Activated T-cell treated with anti-CD3 and anti-CD28 coated beads for 48 hours (primary cell): ENCODE measurements around the gene C16orf90.
"Not testable (repeated sequence)": the region's sequence is repeated elsewhere in the genome, so short reads cannot be mapped to it uniquely, and the experiment has no call there.

Experiments
- DNase-seq: peaks from one replicate; pipeline ENCODE4 v3.0.0-alpha.2; 2020; ENCODE audit warnings: low read depth

Gene C16orf90

DNA sequence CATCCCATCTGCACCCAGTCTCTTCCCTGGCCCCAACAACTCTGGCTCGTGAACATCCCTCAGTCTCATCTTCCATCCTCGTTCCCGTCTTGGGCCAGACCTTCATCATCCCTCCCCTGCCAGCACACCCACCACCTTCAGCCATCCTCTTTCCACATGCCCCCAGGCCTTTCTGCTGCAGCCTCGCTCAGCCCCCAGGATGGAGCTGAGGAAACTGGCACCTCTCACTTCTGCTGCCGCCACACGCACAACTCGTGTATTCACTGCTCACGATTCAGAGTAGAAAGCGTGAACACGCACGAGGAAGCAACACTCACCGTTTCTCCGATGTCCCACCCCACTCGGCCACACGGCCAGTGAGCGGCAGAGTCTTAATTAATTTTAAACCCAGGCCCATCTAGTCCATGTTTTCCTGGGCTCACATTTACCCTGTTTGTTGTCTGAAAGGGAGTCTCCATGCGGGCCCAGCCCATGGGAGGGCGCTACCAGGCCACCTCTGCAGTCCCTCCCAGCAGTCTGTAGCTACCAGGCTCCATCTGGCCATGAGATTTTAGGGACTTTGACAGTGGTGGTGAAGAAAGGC, 12.5 kb downstream of the C16orf90 start:
- DNase-seq = no peak

- no peak for DNase-seq
Observed at GRCh38 chr16:3481696-3482658, 13.3 kb downstream of the C16orf90 start.

DNA sequence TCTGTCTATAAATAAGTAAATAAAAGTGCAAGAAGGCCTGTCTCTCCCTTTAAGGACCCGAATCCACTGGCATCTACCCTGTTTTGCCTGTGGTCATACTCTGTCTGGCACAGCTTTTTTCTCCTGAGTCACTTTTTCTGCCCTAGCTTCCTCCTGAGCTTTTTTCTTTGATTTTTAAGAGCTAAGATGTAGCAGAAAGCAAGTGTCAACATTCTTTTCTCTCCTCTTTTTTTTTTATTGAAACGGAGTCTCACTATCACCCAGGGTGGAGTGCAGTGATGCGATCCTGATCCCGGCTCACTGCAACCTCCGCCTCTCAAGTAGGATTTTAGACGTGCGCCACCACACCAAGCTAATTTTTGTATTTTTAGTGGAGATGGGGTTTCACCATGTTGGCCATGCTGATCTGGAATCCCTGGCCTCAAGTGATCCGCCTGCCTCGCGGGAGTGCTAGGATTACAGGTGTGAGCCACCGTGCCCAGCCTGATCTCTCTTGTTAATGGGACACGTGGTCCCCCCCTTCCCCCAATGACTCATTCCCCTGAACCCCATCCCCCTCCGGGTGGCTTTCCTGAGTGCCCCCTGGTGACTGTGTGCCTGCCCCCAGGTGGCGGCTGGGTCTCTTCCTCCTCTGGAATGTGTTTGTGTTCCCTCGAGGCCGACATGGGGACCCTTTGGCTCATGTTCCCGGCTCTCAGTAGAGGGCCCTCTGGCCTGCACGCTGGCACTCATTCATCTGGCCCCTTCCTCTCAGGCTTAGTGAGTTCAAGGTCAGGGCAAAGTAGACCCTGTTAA, 14.2 kb downstream of the C16orf90 start:
- DNase-seq = no peak

GRCh38 chr16:3479654-3480216, 15.6 kb downstream of the C16orf90 start:
- DNase-seq = no peak

GRCh38 chr16:3478242-3478925, 16.9 kb downstream of the C16orf90 start:
- DNase-seq = no peak

DNA sequence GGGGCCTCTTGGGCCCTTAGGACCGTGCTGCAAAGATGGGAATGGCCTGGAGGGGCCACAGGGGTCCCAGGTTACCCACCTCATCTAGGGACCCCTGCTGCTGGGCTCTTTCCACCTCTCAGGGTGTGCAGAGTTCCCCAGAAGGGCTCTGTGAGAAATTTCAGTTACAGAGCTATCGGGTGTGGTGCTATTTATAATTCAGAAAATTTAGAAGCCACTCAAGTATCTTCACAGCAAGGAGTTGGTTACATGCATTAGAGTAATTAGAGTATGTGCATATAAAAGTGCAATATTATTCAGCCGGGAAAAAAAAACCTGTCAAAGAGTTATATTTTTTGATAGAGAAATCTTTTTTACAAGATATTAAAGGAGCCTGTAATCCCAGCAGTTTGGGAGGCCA, 18.9 kb downstream of the C16orf90 start:
- no peak for DNase-seq

GRCh38 chr16:3475604-3476375, 19.5 kb downstream of the C16orf90 start:
- DNase-seq = no peak

DNA sequence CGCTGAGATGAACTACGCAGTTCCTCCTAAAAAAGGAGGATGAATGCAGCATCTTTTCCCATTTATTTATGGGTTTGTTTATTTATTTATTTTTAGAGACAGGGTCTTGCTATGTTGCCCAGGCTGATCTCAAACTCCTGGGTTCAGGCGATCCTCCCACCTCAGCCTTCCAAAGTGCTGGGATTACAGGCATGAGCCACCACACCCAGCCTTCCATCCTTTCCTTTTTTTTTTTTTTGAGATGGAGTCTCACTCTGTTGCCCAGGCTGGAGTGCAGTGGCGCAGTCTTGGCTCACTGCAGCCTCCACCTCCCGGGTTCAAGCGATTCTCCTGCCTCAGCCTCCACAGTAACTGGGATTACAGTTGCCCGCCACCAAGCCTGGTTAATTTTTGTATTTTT, 20.4 kb downstream of the C16orf90 start:
- DNase-seq = not testable (repeated sequence)

DNA sequence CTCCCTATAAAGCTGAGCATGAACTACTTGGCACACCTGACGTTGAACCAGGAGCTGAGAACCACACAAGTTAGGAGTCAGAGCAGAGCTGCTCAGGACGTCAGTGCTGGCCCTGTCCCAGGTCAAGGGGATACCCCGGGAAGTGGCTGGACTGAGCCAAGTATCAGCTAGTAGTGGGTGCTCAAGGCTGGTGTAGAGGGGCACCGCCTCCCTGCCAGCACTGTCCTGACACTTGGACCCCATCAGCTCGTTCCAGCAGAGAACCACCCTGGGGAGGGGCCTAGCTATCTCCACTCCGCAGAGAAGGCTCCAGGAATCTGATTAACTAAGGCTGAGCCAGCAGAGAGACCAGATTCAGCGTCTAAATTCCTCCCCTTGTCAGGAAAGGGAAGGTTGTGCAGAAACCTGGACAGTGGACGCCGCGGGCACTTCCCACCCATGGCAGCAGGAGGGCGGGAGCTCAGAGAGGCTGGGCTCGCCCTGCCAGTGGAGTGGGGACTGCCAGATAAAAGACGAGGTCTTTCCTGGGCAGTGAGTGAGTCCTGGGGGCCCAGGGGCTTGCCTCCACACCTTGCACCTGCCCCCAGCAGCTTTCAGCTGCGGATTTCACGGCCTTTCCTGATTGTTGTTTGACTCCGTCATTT, 21.0 kb downstream of the C16orf90 start:
- DNase-seq = no peak

DNA sequence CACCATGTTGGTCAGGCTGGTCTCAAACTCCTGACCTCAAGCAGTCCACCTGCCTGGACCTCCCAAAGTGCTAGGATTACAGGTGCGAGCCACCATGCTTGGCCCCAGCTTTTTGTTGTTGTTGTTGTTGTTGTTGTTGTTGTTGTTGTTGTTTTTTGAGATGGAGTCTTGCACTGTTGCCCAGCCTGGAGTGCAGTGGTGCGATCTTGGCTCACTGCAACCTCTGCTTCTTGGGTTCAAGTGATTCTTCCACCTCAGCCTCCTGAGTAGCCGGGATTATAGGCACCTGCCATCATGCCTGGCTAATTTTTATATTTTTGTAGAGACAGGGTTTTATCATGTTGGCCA, 21.7 kb downstream of the C16orf90 start:
- not testable (repeated sequence) for DNase-seq

DNA sequence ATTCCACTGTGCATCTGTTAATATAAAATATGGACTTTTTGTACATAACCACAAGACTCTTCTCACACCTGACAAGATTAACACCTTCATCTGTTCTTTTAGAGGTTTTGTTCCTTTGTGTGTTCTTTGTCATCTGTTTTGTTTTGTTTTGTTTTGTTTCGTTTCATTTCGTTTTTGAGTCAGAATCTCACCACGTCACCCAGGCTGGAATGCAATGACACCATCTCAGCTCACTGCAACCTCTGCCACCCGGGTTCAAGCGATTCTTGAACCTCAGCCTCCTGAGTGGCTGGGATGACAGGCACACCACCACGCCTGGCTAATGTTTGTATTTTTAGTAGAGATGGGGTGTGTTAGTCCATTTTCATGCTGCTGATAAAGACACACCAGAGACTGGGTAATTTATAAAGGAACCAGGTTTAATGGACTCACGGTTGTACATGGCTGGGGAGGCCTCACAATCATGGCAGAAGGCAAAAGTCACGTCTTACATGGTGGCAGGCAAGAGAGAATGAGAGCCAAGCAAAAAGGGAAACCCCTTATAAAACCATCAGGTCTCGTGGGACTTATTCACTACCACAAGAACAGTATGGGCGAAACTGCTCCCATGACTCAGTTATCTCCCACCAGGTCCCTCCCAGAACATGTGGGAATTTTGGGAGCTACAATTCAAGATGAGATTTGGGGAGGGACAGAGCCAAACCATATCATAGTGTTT, 22.3 kb downstream of the C16orf90 start:
- no peak for DNase-seq

DNA sequence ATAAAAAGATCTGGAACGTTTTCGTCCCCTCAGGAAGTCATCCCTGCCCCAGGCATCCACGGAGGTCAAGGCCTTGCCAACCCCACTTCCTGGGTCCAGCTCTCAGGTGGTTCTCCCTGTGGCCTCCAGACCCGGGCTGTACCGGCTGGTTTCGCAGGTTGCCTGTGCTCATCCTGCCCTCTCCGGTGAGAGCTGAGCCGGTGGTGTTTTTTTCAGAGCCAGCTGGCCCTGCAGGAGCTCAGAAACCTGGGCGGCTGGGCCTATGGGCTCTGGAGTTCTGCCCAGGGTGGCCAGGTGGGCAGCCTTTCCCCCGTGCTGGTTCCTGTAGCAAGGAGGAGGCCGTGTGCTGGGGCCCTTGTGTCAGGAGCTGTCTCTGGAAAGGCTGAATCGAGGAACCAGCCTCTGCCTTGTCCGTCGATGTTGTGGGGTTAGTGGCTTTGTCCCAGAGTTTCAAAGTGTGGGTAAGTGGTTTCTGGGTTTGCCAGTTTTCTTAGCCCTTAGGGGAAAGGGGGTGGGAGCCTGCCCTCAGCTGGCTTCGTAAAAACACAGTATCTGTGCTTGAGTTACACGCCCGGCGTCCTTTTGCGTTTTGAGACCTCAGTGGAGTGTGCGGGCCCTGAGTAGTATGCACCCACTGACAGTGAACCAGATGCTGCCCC, 23.6 kb downstream of the C16orf90 start:
- DNase-seq = no peak

DNA sequence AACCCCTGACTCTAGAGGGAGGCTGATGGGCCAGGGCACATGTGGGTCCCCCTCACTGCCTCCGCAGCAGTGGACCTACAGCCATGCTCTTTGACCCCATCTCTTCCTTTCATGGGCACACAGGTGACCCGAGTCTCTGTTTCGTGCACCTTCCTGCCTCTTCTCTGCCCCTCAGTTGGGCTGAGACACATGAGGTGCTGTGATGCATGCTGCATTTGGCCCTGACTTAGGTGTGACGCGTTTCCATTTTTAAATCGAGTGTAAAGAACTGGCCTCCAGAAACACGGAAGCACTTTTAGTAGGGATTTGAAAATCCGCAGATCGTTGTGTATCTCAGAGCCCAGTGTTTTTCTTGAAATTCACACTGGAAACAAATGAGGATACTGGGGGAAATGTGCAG, 24.6 kb downstream of the C16orf90 start:
- no peak for DNase-seq

- no peak for DNase-seq
Observed at GRCh38 chr16:3469736-3470135, 25.6 kb downstream of the C16orf90 start.

DNA sequence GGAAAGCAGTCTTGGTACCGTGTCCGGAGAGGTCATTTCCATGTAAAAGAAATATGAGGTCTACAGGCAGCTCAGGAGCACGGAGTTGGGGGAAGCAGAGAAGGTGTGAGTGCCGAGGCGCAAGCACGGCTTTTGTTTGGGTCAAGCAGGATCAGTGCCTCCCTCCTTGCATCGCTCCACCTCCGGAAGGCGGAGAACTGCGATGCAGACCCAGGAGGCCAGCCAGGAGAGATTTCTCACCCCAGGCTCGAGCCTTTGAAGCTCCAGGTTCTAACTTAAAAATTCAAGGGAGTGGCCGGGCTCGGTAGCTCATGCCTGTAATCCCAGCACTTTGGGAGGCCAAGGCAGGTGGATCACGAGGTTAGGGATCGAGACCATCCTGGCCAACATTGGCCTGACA, 26.8 kb downstream of the C16orf90 start:
- DNase-seq = no peak

GRCh38 chr16:3467921-3468320, 27.4 kb downstream of the C16orf90 start:
- no peak for DNase-seq

DNA sequence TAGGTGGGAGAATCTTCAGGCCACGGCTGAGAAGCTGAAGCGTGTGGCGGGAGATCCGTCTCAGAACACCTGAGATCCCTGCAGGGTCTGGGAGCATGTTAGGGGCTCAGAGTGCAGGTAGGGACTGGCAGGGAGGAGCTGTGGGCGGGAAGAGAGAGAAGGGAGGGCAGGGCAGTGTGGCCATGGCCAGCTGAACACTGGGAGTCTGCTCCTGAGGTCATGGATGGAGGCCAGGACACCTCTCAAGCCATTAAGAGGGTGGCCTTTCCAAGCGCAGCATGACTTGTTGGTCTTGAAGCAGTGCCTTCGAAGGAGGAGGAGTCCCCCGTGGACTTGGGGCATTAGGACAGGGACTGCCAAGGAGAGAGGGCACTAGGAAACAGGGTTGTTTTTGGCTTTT, 28.1 kb downstream of the C16orf90 start:
- DNase-seq = no peak

- DNase-seq = no peak
Observed at GRCh38 chr16:3465911-3466584, 29.2 kb downstream of the C16orf90 start.

DNA sequence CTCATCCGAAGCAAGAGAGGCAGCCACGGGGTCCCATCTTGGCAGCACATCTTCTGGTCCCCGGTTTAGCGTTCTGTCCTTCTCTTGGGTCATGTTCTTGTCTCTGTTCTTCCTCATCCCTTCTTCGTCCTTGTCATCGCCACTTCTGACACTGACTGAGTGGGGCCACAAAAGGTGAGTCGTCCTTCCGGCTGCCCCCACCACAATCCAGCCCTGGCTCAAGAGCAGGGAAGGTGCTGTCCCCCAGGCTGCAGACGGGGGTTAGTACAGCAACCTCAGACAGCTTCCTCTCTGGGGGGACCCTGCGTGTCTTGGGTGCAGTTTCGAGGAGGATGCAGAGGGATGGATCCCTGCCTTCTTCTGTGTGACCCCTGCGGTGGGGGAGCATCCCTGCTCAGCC, 30.0 kb downstream of the C16orf90 start:
- DNase-seq = no peak
